Measurements from ENCODE around the gene ETF1. TPM values are rescaled to one million over a fixed set of nuclear protein-coding genes. Genes with fewer than 3 reads are reported as not detected.
A peak's percentile ranks its signal among the peaks of the same experiment; 100 is the strongest.

ETF1 gene
- total and polyA plus RNA-seq, 3 experiments from 2014 or later, result 29.4 to 246 (median 239) TPM

- peaks cover 18% of the 10 kb centered on the region for H3K4me1 ChIP-seq (ENCODE audit: insufficient read depth, low read length)
- POLR2A ChIA-PET, result interaction anchor here (0.6 to 1.3 kb wide), 3 partner anchors 26 to 83 kb away, joined by 3 to 9 read pairs (median 3); partner anchors contain the start of gene EGR1
- DNase-seq, result no peak
- peaks cover 8 to 20% (median 13%) of the 10 kb centered on the region in 3 donors for H3K4me1 Mint-ChIP-seq
- no peaks in the 10 kb centered on the region for H3K36me3 ChIP-seq (ENCODE audit: insufficient read depth, low read length)
- CTCF ChIA-PET, result interaction anchor here (1.5 to 2.4 kb wide), 3 partner anchors 11 to 43 kb away, joined by 13 to 22 read pairs (median 13); partner anchors contain the start of gene EGR1
- peaks cover 9 to 31% of the 10 kb centered on the region in 2 donors for H3K27me3 Mint-ChIP-seq
- H3K27ac ChIP-seq (ENCODE audit: low read depth, low read length), result peak overlapping the region; percentile 47
- H3K4me3 Mint-ChIP-seq, result peak overlapping the region; percentile 84 to 91 (median 87)
- H3K27me3 ChIP-seq (ENCODE audit: insufficient read depth, low read length, poor library complexity, severe bottlenecking), result peaks cover 5% of the 10 kb centered on the region
- no peaks in the 10 kb centered on the region for H3K36me3 Mint-ChIP-seq
- H3K27ac Mint-ChIP-seq, result peak overlapping the region in 6 of 8 donors; percentile 39 to 91 (median 70)
- H3K4me3 ChIP-seq (ENCODE audit: low read length), result peak overlapping the region; percentile 62
- H3K9me3 Mint-ChIP-seq, result no peaks in the 10 kb centered on the region
- H3K9me3 ChIP-seq (ENCODE audit: low read length), result no peaks in the 10 kb centered on the region
These were observed 50.4 kb downstream of the ETF1 start for GRCh38 chr5:138492560-138493045.

DNA sequence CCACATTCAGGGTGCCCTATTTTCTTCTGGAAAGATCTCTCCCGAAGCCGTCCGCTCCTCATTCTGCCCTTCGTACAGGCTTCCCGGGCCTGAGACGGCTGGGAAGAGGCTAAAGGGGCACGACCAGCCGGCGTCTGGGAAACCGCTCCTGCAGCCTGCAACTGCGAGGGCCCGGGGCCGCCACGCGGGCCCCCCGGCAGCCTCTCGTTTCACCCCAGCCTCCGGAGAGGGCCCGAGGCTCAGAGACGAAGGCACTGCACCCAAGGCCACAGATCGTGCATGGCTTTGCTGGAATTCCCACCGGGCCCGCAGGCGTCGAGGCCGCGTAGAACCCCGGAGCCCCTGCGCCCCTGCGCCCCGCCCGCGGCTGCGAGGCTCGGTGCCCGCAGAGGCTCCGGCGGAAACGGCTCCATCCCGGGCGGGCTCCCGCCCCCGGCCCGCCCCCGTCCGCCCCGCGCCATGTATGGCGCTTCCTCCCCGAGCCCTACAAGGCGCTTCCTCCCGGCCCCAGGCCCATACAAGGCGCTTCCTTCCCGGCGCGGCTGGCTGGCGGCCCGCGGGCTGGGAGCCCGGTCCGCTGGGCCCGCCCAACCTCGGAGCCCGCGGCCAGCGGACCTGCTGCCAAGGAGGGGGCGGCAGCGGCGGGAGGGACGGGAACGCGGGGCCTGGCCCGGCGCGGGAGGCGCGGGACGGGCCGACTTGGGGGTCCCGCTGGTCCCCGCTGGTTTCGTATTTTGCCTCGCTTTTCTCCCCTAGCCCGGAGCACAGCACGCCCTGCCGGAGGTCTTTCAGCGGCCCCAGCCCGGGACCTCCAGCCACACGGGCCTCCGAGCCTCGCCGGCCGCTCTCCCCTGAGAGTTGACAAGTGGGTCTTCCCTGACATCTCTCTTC lies 51.1 kb downstream of the ETF1 start:
- Mint-ChIP-seq H3K27ac (peak overlapping the region in 5 of 8 donors; percentile 39 to 91 (median 72)), H3K4me1 (peaks cover 8 to 20% (median 13%) of the 10 kb centered on the region in 3 donors), H3K9me3 (no peaks in the 10 kb centered on the region), H3K4me3 (peak overlapping the region; percentile 84 to 91 (median 87)), H3K27me3 (peaks cover 9 to 31% of the 10 kb centered on the region in 2 donors), H3K36me3 (no peaks in the 10 kb centered on the region)
- ChIA-PET POLR2A (interaction anchor here (1.3 kb wide), 1 partner anchor 27 kb away, joined by 9 read pairs; the partner anchor contains the start of gene EGR1), CTCF (interaction anchor here (1.5 to 2.4 kb wide), 3 partner anchors 12 to 42 kb away, joined by 13 to 22 read pairs (median 13); partner anchors contain the start of gene EGR1)
- H3K27ac ChIP-seq (ENCODE audit: low read depth, low read length), result peak overlapping the region; percentile 47
- H3K4me1 ChIP-seq (ENCODE audit: insufficient read depth, low read length), result peaks cover 18% of the 10 kb centered on the region
- peaks cover 5% of the 10 kb centered on the region for H3K27me3 ChIP-seq (ENCODE audit: insufficient read depth, low read length, poor library complexity, severe bottlenecking)
- peak overlapping the region; percentile 62 for H3K4me3 ChIP-seq (ENCODE audit: low read length)
- no peaks in the 10 kb centered on the region for H3K36me3 ChIP-seq (ENCODE audit: insufficient read depth, low read length)
- peak; percentile 80 to 90 (median 84) for DNase-seq
- H3K9me3 ChIP-seq (ENCODE audit: low read length), result no peaks in the 10 kb centered on the region

DNA sequence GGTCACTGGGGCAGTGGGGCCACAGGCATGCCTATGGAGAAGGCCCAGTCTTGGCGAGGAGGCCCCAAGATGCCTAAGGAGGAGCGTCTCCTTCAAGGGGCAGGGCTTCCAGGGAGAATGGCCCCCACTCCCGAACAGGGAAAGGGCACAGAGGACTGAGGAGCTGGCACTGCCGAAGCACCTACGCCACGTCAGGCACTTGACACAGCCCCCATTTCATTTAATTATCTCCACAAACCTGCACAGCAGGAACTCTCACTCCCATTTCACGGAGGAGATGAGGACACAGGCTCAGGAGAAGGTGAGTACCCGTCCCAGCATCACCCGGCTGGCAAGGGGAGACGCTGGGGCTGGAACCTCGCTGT lies 51.8 kb downstream of the ETF1 start:
- H3K27me3 ChIP-seq (ENCODE audit: insufficient read depth, low read length, poor library complexity, severe bottlenecking), result peaks cover 5% of the 10 kb centered on the region

DNA sequence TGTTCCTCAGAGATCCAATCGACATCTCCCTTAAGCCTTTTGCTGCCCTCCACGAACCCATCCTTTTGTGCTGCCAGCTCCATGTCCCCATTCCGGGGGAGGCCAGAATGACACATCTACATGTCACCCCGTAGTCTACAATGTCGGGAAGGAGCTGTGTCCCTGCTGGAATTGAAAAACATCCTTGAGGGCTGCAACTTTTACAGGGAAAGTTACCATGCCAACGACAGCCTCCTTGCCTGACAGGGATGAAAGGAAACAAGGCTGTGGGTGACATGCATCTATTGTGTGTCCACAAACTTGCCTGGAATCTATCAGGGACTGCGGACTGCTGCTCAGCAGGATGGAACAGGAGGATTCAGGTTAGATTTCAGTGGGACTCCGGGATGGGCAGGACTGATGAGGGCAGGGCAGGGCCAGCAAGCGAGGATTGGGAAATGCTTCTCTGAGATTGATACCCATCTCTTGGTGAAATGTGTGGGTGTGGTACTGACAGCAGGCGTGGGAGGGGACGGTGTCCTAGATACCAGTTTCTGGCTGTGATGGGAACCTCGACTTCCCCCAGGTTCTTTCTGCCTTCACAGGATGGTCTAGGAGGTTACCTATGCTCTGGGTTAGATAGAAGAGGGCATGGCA lies 52.3 kb downstream of the ETF1 start:
- POLR2A ChIA-PET, result interaction anchor here (0.7 to 1.3 kb wide), 2 partner anchors 25 to 28 kb away, joined by 3 to 9 read pairs; partner anchors contain the start of gene EGR1

More for the DNA sequence above, 51.8 kb downstream of the ETF1 start:
- peak overlapping the region in 6 of 7 donors; percentile 30 to 69 (median 56) for H3K4me3 Mint-ChIP-seq
- H3K36me3 ChIP-seq (ENCODE audit: insufficient read depth, low read length), result no peaks in the 10 kb centered on the region
- peaks cover 18% of the 10 kb centered on the region for H3K4me1 ChIP-seq (ENCODE audit: insufficient read depth, low read length)
- H3K27me3 Mint-ChIP-seq, result peaks cover 11 to 34% of the 10 kb centered on the region in 2 donors
- H3K9me3 ChIP-seq (ENCODE audit: low read length), result no peaks in the 10 kb centered on the region
- peak overlapping the region in 1 of 8 donors; percentile 63 for H3K27ac Mint-ChIP-seq
- no peak overlapping the region for H3K27ac ChIP-seq (ENCODE audit: low read depth, low read length)
- POLR2A ChIA-PET, result interaction anchor here (0.7 to 1.3 kb wide), 2 partner anchors 26 to 29 kb away, joined by 3 to 9 read pairs; partner anchors contain the start of gene EGR1
- no peak for DNase-seq
- CTCF ChIA-PET, result interaction anchor here (2.2 kb wide), 1 partner anchor 26 kb away, joined by 22 read pairs; the partner anchor contains the start of gene EGR1
- no peaks in the 10 kb centered on the region for H3K9me3 Mint-ChIP-seq
- peak overlapping the region; percentile 54 for H3K4me3 ChIP-seq (ENCODE audit: low read length)
- peaks cover 8 to 20% (median 13%) of the 10 kb centered on the region in 3 donors for H3K4me1 Mint-ChIP-seq
- no peaks in the 10 kb centered on the region for H3K36me3 Mint-ChIP-seq

GRCh38 chr5:138489683-138490061 lies 53.4 kb downstream of the ETF1 start:
- no peaks in the 10 kb centered on the region for H3K36me3 ChIP-seq (ENCODE audit: insufficient read depth, low read length)
- H3K9me3 ChIP-seq (ENCODE audit: low read length), result no peaks in the 10 kb centered on the region
- H3K4me3 ChIP-seq (ENCODE audit: low read length), result no peak overlapping the region
- Mint-ChIP-seq H3K4me1 (peaks cover 8 to 20% (median 13%) of the 10 kb centered on the region in 3 donors), H3K27ac (no peak overlapping the region), H3K9me3 (no peaks in the 10 kb centered on the region), H3K27me3 (peaks cover 11 to 27% of the 10 kb centered on the region in 2 donors), H3K36me3 (no peaks in the 10 kb centered on the region), H3K4me3 (no peak overlapping the region)
- DNase-seq, result no peak
- H3K27me3 ChIP-seq (ENCODE audit: insufficient read depth, low read length, poor library complexity, severe bottlenecking), result peaks cover 5% of the 10 kb centered on the region
- CTCF ChIA-PET, result interaction anchor here (2.2 kb wide), 1 partner anchor 25 kb away, joined by 22 read pairs; the partner anchor contains the start of gene EGR1
- POLR2A ChIA-PET, result no interaction called here
- H3K4me1 ChIP-seq (ENCODE audit: insufficient read depth, low read length), result peaks cover 18% of the 10 kb centered on the region
- H3K27ac ChIP-seq (ENCODE audit: low read depth, low read length), result no peak overlapping the region

More for the DNA sequence above, 52.3 kb downstream of the ETF1 start:
- H3K4me1 Mint-ChIP-seq, result peaks cover 8 to 20% (median 13%) of the 10 kb centered on the region in 3 donors
- no peaks in the 10 kb centered on the region for H3K9me3 Mint-ChIP-seq
- Histone ChIP-seq H3K9me3 (ENCODE audit: low read length) (no peaks in the 10 kb centered on the region), H3K36me3 (ENCODE audit: insufficient read depth, low read length) (no peaks in the 10 kb centered on the region), H3K4me1 (ENCODE audit: insufficient read depth, low read length) (peaks cover 18% of the 10 kb centered on the region), H3K27ac (ENCODE audit: low read depth, low read length) (no peak overlapping the region), H3K27me3 (ENCODE audit: insufficient read depth, low read length, poor library complexity, severe bottlenecking) (peaks cover 5% of the 10 kb centered on the region), H3K4me3 (ENCODE audit: low read length) (no peak overlapping the region)
- H3K4me3 Mint-ChIP-seq, result peak overlapping the region in 5 of 7 donors; percentile 30 to 57 (median 53)
- peaks cover 11 to 34% of the 10 kb centered on the region in 2 donors for H3K27me3 Mint-ChIP-seq
- H3K36me3 Mint-ChIP-seq, result no peaks in the 10 kb centered on the region
- CTCF ChIA-PET, result interaction anchor here (2.2 kb wide), 1 partner anchor 26 kb away, joined by 22 read pairs; the partner anchor contains the start of gene EGR1
- H3K27ac Mint-ChIP-seq, result peak overlapping the region in 4 of 8 donors; percentile 16 to 66 (median 46)
- no peak for DNase-seq

- Mint-ChIP-seq H3K4me1 (peaks cover 8 to 20% (median 13%) of the 10 kb centered on the region in 3 donors), H3K4me3 (no peak overlapping the region), H3K9me3 (no peaks in the 10 kb centered on the region), H3K27me3 (peaks cover 11 to 23% of the 10 kb centered on the region in 2 donors), H3K27ac (no peak overlapping the region), H3K36me3 (no peaks in the 10 kb centered on the region)
- POLR2A ChIA-PET, result no interaction called here
- no peak for DNase-seq
- H3K27ac ChIP-seq (ENCODE audit: low read depth, low read length), result no peak overlapping the region
- H3K9me3 ChIP-seq (ENCODE audit: low read length), result no peaks in the 10 kb centered on the region
- no peak overlapping the region for H3K4me3 ChIP-seq (ENCODE audit: low read length)
- H3K36me3 ChIP-seq (ENCODE audit: insufficient read depth, low read length), result no peaks in the 10 kb centered on the region
- CTCF ChIA-PET, result no interaction called here
- H3K4me1 ChIP-seq (ENCODE audit: insufficient read depth, low read length), result peaks cover 18% of the 10 kb centered on the region
- H3K27me3 ChIP-seq (ENCODE audit: insufficient read depth, low read length, poor library complexity, severe bottlenecking), result peaks cover 5% of the 10 kb centered on the region
These were observed 54.5 kb downstream of the ETF1 start for GRCh38 chr5:138488481-138488945.

DNA sequence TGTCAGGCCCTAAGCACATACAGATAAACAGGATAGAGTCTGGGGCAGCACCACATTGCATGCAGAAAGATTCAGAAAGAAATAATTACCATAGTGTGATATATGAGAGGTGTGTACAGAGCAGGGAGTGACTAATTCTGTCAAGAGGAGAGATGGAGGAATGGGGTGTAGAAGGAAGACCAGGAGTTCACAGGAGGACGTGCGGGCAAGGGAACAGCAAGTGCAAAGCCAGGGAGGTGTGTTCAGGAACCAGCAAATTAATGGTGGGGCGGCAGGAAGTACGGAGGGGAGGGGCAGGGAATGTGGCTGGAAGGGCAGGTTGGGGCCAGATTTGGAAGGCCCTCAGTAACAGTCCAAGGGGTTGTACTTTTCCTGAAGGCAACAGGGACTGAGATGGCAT lies 60.4 kb downstream of the ETF1 start:
- H3K9me3 ChIP-seq (ENCODE audit: low read length), result no peaks in the 10 kb centered on the region
- H3K4me1 Mint-ChIP-seq, result no peaks in the 10 kb centered on the region
- no peaks in the 10 kb centered on the region for H3K36me3 ChIP-seq (ENCODE audit: insufficient read depth, low read length)
- H3K27ac Mint-ChIP-seq, result no peak overlapping the region
- H3K9me3 Mint-ChIP-seq, result no peaks in the 10 kb centered on the region
- H3K27me3 Mint-ChIP-seq, result peaks cover 9 to 10% of the 10 kb centered on the region in 2 donors
- H3K4me3 Mint-ChIP-seq, result no peak overlapping the region
- no peaks in the 10 kb centered on the region for H3K27me3 ChIP-seq (ENCODE audit: insufficient read depth, low read length, poor library complexity, severe bottlenecking)
- H3K36me3 Mint-ChIP-seq, result no peaks in the 10 kb centered on the region
- no peak for DNase-seq
- no peak overlapping the region for H3K27ac ChIP-seq (ENCODE audit: low read depth, low read length)
- no peak overlapping the region for H3K4me3 ChIP-seq (ENCODE audit: low read length)
- POLR2A ChIA-PET, result no interaction called here
- H3K4me1 ChIP-seq (ENCODE audit: insufficient read depth, low read length), result no peaks in the 10 kb centered on the region
- CTCF ChIA-PET, result no interaction called here
